SK-N-MC (cell line): ENCODE data around the gene TAC3.

Source experiments
- EZH2 ChIP-seq: fragments of 200-600 bp; sonication (generic); IDR thresholded peaks from one replicate; pipeline ENCODE4 v1.6.1; 2017; ENCODE audit warnings: antibody characterized with exemption
- POLR2AphosphoS5 ChIP-seq: IDR thresholded peaks from 2 replicates; pipeline ENCODE4 v1.6.1; 2012; ENCODE audit warnings: mild to moderate bottlenecking, low read depth, low read length, borderline replicate concordance

DNA sequence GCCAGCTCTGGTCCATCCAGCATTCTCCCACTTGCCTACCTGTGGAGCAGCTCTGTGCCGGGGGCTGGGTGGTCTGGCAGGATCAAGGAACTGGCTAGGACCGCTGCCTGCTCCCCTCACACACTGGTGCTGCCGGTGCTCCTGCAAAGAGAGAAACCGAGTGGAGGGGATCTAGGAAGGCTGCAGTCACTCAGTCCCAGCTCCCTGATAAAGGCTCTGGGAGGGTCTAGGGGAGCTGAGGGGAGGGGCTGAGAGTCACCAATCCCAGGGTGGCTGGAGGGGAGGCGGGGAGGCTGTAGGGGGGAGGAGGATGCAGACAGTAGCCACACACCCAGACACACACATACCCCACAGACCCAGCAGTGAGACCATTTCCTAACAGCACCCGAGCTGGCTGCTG, at the start of gene TAC3:
- no peak for TF ChIP-seq EZH2
- no peak for TF ChIP-seq POLR2AphosphoS5
